Lung (tissue), 5 donors: ENCODE data around the gene HS3ST4. TPM values are rescaled to one million over a fixed set of nuclear protein-coding genes. Genes with fewer than 3 reads are reported as not detected.

Experiments
- polyA plus RNA-seq, 2 donors: library from polyadenylated mRNA; stranded (reverse); fragments of 200-250 nt; gene quantifications; one replicate each; pipeline ENCODE4 v1.2.1, GENCODE V29; 2013
- small RNA-seq: library from RNA; depleted of rRNA; stranded (forward); fragments of <200 nt; gene quantifications from one replicate; pipeline ENCODE3, GENCODE V24; 2014; ENCODE audit warnings: low replicate concordance
- total RNA-seq, 2 donors: library from RNA; depleted of rRNA in 1 of 2; stranded (reverse); fragments of >200 nt in 1 of 2; gene quantifications; one replicate each; pipeline ENCODE4 v1.2.1, GENCODE V29; 2014 to 2021
- donor health status: Bipolar disorder and iron deficiency.
- donor health status: healthy.
- donor health status: DM: yes; HTN: yes; CAD: no.

HS3ST4 gene
- total and polyA plus RNA-seq, 4 donors: 0.06 to 0.15 TPM; not detected in 2

Small RNAs within 50 kb of the gene (small RNA-seq; reads per million reads assigned to genes)
- not detected for gene HMGN2P3
- gene MIR548W: not detected
- gene RNA5SP405: not detected
